B cell (primary cell): Measurements from ENCODE around the gene HOXB4. TPM values are rescaled to one million over a fixed set of nuclear protein-coding genes. Genes with fewer than 3 reads are reported as not detected.

ENCODE experiments used
- ATAC-seq: fragments of 200-7000 bp; cut with Tn5 transposase; one replicate; pipeline ENCODE4 v1.10.0; 2021; ENCODE audit warnings: low read depth, mild to moderate bottlenecking, moderate number of reproducible peaks, moderate library complexity
- CTCF ChIA-PET: fragments of 350-600 bp; sonication (Branson Sonifier 250); formaldehyde crosslinking; loops from one replicate; lab custom pipeline; 2021; ENCODE audit warnings: antibody characterized with exemption, inconsistent platforms; lab: Charles Lee
- POLR2A ChIA-PET: fragments of 350-600 bp; sonication (Branson Sonifier 250); formaldehyde crosslinking; loops from one replicate; lab custom pipeline; 2021; ENCODE audit warnings: antibody characterized with exemption; lab: Charles Lee
- DNase-seq: peaks from one replicate; pipeline ENCODE4 v3.0.0; 2013
- H2AFZ ChIP-seq: 2 replicates; pipeline ENCODE4 v1.6.1; 2012; ENCODE audit warnings: mild to moderate bottlenecking, low read depth, low read length; ENCODE audit not compliant: insufficient read depth, poor library complexity, severe bottlenecking
- H3K27ac ChIP-seq, 2 donors: 1 replicate in 1 of 2; 2 replicates in 1 of 2; pipeline ENCODE4 v1.5.1; 2012 to 2013; ENCODE audit warnings: low read length in 2 of 2, mild to moderate bottlenecking in 2 of 2, moderate library complexity in 1 of 2
- H3K27me3 ChIP-seq, 4 experiments: fragments of 200-600 bp in 1 of 4; sonication (generic) in 1 of 4; replicated peaks in 1 of 4; 1 replicate in 2 of 4; 2 replicates in 2 of 4; pipeline versions ENCODE4 v1.6.1 to v1.7.0; 2013 to 2016; ENCODE audit warnings: low read length in 3 of 4, mild to moderate bottlenecking in 2 of 4, mixed read lengths in 1 of 4, moderate library complexity in 1 of 4; ENCODE audit not compliant: insufficient read depth in 4 of 4, control insufficient read depth in 3 of 4; ENCODE audit errors: control extremely low read depth in 1 of 4
- H3K36me3 ChIP-seq, 2 experiments: replicated peaks in 1 of 2; 1 replicate in 1 of 2; 2 replicates in 1 of 2; pipeline versions ENCODE4 v1.6.1 to v1.7.1; 2013; ENCODE audit warnings: low read length in 1 of 2; ENCODE audit not compliant: insufficient read depth in 2 of 2, control insufficient read depth in 1 of 2; ENCODE audit errors: control extremely low read depth in 1 of 2, extremely low read depth in 1 of 2
- H3K4me1 ChIP-seq, 2 donors: fragments of 200-600 bp in 1 of 2; sonication (generic) in 1 of 2; 1 replicate in 1 of 2; 2 replicates in 1 of 2; pipeline versions ENCODE4 v1.5.1 to v1.6.1; 2013 to 2017; ENCODE audit warnings: low read length in 2 of 2; ENCODE audit not compliant: control insufficient read depth in 2 of 2, insufficient read depth in 2 of 2
- H3K4me2 ChIP-seq: replicated peaks from 2 replicates; pipeline ENCODE3; 2012; ENCODE audit warnings: mild to moderate bottlenecking, low read depth, low read length; ENCODE audit not compliant: poor library complexity, severe bottlenecking
- H3K4me3 ChIP-seq, 5 experiments: fragments of 200-600 bp in 1 of 5; sonication (generic) in 1 of 5; 1 replicate in 3 of 5; 2 replicates in 2 of 5; pipeline versions ENCODE4 v1.5.1 to v1.7.0; 2011 to 2016; ENCODE audit warnings: low read length in 4 of 5, mild to moderate bottlenecking in 4 of 5, low read depth in 2 of 5, control low read depth in 1 of 5, moderate library complexity in 1 of 5; ENCODE audit not compliant: insufficient read depth in 1 of 5; ENCODE audit errors: control extremely low read depth in 1 of 5, extremely low read depth in 1 of 5
- H3K79me2 ChIP-seq: fragments of 200-600 bp; sonication (generic); one replicate; pipeline ENCODE4 v1.6.0; 2016; ENCODE audit warnings: low read length; ENCODE audit not compliant: control insufficient read depth, insufficient read depth
- H3K9ac ChIP-seq: fragments of 200-600 bp; sonication (generic); 2 replicates; pipeline ENCODE4 v1.6.1; 2017; ENCODE audit warnings: mild to moderate bottlenecking, low read length, moderate library complexity
- H3K9me3 ChIP-seq, 3 donors: one replicate each; pipeline versions ENCODE4 v1.6.1 to v1.7.1; 2013; ENCODE audit warnings: low read length in 2 of 3; ENCODE audit not compliant: control insufficient read depth in 2 of 3, insufficient read depth in 1 of 3; ENCODE audit errors: control extremely low read depth in 1 of 3
- H4K20me1 ChIP-seq: 2 replicates; pipeline ENCODE4 v1.6.0; 2012; ENCODE audit warnings: mild to moderate bottlenecking, low read length; ENCODE audit not compliant: insufficient read depth, control insufficient read depth, poor library complexity, severe bottlenecking
- H3K27ac Mint-ChIP-seq: one replicate; pipeline ENCODE4 v1.8.0; 2021; ENCODE audit warnings: mixed read lengths
- H3K27me3 Mint-ChIP-seq: one replicate; pipeline ENCODE4 v1.8.0; 2021; ENCODE audit warnings: mixed read lengths
- H3K4me1 Mint-ChIP-seq: one replicate; pipeline ENCODE4 v1.8.0; 2021; ENCODE audit warnings: mixed read lengths
- H3K4me3 Mint-ChIP-seq: one replicate; pipeline ENCODE4 v1.8.0; 2021; ENCODE audit warnings: mixed read lengths
- H3K9me3 Mint-ChIP-seq: one replicate; pipeline ENCODE4 v1.8.0; 2022; ENCODE audit warnings: mixed read lengths; ENCODE audit not compliant: insufficient read depth
- EZH2 ChIP-seq: IDR thresholded peaks from 2 replicates; pipeline ENCODE4 v1.6.1; 2012; ENCODE audit warnings: borderline replicate concordance, low read depth, mild to moderate bottlenecking, moderate library complexity, low read length; ENCODE audit not compliant: insufficient read depth, poor library complexity, severe bottlenecking
- WGBS: methylation state at CpG from one replicate; pipeline ENCODE4 v1.1.5; 2013; ENCODE audit warnings: missing lambda C conversion rate; ENCODE audit not compliant: insufficient coverage; 5-methylcytosine and 5-hydroxymethylcytosine counted together
- intact Hi-C: fragments of 100-400 bp; cut with micrococcal nuclease; formaldehyde crosslinking; loops from one replicate; pipeline ENCODE4 v1.10.0; 2022
- polyA plus RNA-seq: library from polyadenylated mRNA; depleted of rRNA; stranded (reverse); fragments of >200 nt; gene quantifications from 2 replicates; pipeline ENCODE4 v1.2.3, GENCODE V29; 2012
- total RNA-seq, 2 donors: library from RNA; stranded (reverse); fragments of 120-200 nt in 1 of 2; gene quantifications; 1 replicate in 1 of 2; 2 replicates in 1 of 2; pipeline versions ENCODE4 v1.2.3 to v1.2.4, GENCODE V29; 2013 to 2022
- TF ChIP-seq, protein P1 (sequence below): fragments of 200-600 bp; IDR thresholded peaks from one replicate; pipeline ENCODE4 v1.8.0; 2022; ENCODE audit warnings: antibody characterized with exemption, mild to moderate bottlenecking

HOXB4 gene
- total and polyA plus RNA-seq, 2 donors (not counting 1 experiment from before 2014, with no cell fraction given) = 0.85 to 1.7 TPM

DNA sequence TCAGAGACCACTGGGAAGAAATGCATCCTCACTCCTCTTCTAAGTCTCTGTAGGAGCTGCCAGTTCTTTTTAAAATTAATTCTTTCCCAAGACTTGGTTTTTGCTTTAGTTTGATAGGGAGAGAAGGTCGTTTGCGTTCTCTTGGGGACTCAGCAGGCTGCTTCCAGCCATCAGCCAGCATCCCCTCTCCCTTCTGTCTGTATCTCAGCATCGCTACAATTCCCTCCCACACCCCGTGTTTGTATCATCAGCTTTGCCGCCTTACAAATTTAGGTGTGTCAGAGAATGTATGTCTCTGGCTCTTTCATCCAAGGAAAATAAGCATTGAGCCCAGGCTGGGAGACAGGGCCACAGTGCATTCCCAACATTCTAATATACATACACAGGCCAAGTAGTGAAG is 21.2 kb upstream of the HOXB4 start:
- POLR2A ChIA-PET = no interaction called here
- Histone ChIP-seq H2AFZ (no peak overlapping the region), H3K4me2 (no peak overlapping the region), H3K27me3 (peaks cover 0 to 100% (median 79%) of the 10 kb centered on the region in 4 experiments), H3K4me3 (no peak overlapping the region), H3K9me3 (peaks cover 0 to 35% (median 0%) of the 10 kb centered on the region in 3 donors), H3K27ac (no peak overlapping the region), H3K79me2 (no peaks in the 10 kb centered on the region), H4K20me1 (peaks cover 8% of the 10 kb centered on the region), H3K9ac (no peak overlapping the region), H3K4me1 (peaks cover 36 to 41% of the 10 kb centered on the region in 2 donors), H3K36me3 (no peaks in the 10 kb centered on the region)
- H3K27ac Mint-ChIP-seq = no peak overlapping the region
- DNase-seq (peak; percentile 11), ATAC-seq (no peak)
- no peaks in the 10 kb centered on the region for H3K9me3 Mint-ChIP-seq
- peaks cover 83% of the 10 kb centered on the region for H3K27me3 Mint-ChIP-seq
- no peak for TF ChIP-seq EZH2
- H3K4me3 Mint-ChIP-seq = peak overlapping the region; percentile 37
- CTCF ChIA-PET = interaction anchor here (1.0 to 1.1 kb wide), 2 partner anchors 9 kb away, joined by 3 to 6 read pairs; no protein-coding TSS in a partner anchor
- peaks cover 31% of the 10 kb centered on the region for H3K4me1 Mint-ChIP-seq
- intact Hi-C loops = loop anchor here (5.0 kb wide), 1 partner anchor 128 kb away; the partner anchor contains the start of gene HOXB13
- WGBS = 100% methylated on average over 2 of the region's 5 CpGs

GRCh38 chr17:48598736-48599135 is 20.6 kb upstream of the HOXB4 start:
- Mint-ChIP-seq H3K9me3 (no peaks in the 10 kb centered on the region), H3K4me3 (peak overlapping the region; percentile 81), H3K4me1 (peaks cover 35% of the 10 kb centered on the region), H3K27ac (no peak overlapping the region), H3K27me3 (peaks cover 85% of the 10 kb centered on the region)
- no peak overlapping the region for H3K27ac ChIP-seq
- peaks cover 8% of the 10 kb centered on the region for H4K20me1 ChIP-seq
- no peak overlapping the region for H3K4me2 ChIP-seq
- no peak overlapping the region for H3K4me3 ChIP-seq
- no peak overlapping the region for H3K9ac ChIP-seq
- H2AFZ ChIP-seq = no peak overlapping the region
- no peaks in the 10 kb centered on the region for H3K79me2 ChIP-seq
- intact Hi-C loops = loop anchor here (5.0 kb wide), 1 partner anchor 129 kb away; the partner anchor contains the start of gene HOXB13
- 74% methylated on average over 5 of the region's 7 CpGs for WGBS
- ATAC-seq = no peak
- POLR2A ChIA-PET = no interaction called here
- peaks cover 0 to 100% (median 77%) of the 10 kb centered on the region in 4 experiments for H3K27me3 ChIP-seq
- CTCF ChIA-PET = interaction anchor here (0.7 to 1.1 kb wide), 3 partner anchors 8 to 98 kb away, joined by 3 to 6 read pairs (median 4); no protein-coding TSS in a partner anchor
- peaks cover 0 to 30% (median 0%) of the 10 kb centered on the region in 3 donors for H3K9me3 ChIP-seq
- H3K36me3 ChIP-seq = no peaks in the 10 kb centered on the region
- peaks cover 40 to 45% of the 10 kb centered on the region in 2 donors for H3K4me1 ChIP-seq
- TF ChIP-seq, protein P1, sequence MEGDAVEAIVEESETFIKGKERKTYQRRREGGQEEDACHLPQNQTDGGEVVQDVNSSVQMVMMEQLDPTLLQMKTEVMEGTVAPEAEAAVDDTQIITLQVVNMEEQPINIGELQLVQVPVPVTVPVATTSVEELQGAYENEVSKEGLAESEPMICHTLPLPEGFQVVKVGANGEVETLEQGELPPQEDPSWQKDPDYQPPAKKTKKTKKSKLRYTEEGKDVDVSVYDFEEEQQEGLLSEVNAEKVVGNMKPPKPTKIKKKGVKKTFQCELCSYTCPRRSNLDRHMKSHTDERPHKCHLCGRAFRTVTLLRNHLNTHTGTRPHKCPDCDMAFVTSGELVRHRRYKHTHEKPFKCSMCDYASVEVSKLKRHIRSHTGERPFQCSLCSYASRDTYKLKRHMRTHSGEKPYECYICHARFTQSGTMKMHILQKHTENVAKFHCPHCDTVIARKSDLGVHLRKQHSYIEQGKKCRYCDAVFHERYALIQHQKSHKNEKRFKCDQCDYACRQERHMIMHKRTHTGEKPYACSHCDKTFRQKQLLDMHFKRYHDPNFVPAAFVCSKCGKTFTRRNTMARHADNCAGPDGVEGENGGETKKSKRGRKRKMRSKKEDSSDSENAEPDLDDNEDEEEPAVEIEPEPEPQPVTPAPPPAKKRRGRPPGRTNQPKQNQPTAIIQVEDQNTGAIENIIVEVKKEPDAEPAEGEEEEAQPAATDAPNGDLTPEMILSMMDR = no peak
- TF ChIP-seq EZH2 = no peak
- DNase-seq = peak; percentile 35
